ENCODE results near the gene EEF1AKMT3.

DNA sequence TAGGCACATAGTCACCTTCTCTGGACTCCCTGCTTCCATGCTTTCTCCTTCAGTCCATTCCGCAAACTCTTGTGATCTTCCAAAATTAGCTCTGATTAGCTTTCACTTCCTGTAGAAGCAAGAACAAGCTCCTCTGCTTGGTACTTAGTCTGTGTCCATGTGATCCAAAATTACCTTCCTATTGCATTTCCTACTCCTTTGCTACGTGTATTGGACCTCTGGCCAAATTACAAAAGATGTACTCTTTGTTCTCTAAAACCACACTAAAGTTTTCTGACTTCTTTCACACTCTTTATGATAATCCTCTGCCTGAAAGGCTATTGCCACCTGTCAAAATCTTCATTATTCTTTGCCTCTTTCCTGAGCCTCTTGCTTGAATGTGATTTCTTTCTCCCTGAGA, 9.4 kb downstream of the EEF1AKMT3 start:
- TF ChIP-seq, protein P1, sequence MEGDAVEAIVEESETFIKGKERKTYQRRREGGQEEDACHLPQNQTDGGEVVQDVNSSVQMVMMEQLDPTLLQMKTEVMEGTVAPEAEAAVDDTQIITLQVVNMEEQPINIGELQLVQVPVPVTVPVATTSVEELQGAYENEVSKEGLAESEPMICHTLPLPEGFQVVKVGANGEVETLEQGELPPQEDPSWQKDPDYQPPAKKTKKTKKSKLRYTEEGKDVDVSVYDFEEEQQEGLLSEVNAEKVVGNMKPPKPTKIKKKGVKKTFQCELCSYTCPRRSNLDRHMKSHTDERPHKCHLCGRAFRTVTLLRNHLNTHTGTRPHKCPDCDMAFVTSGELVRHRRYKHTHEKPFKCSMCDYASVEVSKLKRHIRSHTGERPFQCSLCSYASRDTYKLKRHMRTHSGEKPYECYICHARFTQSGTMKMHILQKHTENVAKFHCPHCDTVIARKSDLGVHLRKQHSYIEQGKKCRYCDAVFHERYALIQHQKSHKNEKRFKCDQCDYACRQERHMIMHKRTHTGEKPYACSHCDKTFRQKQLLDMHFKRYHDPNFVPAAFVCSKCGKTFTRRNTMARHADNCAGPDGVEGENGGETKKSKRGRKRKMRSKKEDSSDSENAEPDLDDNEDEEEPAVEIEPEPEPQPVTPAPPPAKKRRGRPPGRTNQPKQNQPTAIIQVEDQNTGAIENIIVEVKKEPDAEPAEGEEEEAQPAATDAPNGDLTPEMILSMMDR (conservative IDR thresholded peaks at IDR 0.05): no peak
- TF ChIP-seq ZFX (IDR thresholded peaks at IDR 0.05): no peak
